HCT116 (cell line): ENCODE measurements around the gene EYA4. TPM values are rescaled to one million over a fixed set of nuclear protein-coding genes. Genes with fewer than 3 reads are reported as not detected.

Experiments
- ATAC-seq: fragments of 200-7000 bp; cut with Tn5 transposase; 2 replicates; pipeline ENCODE4 v1.9.1; 2020; ENCODE audit warnings: mild to moderate bottlenecking, moderate library complexity
- BruUV-seq: library from RNA; stranded (reverse); fragments of 400-500 nt; replicated peaks from 2 replicates; lab custom pipeline; 2021; lab: Mats Ljungman, UMichigan
- CTCF ChIA-PET: fragments of 300-600 bp; sonication (Branson Sonifier 250); formaldehyde crosslinking; loops from one replicate; lab custom pipeline; 2021; ENCODE audit warnings: antibody characterized with exemption; lab: Charles Lee
- POLR2A ChIA-PET: fragments of 300-600, 350-600 bp; sonication (Branson Sonifier 250); formaldehyde crosslinking; loops from one replicate; lab custom pipeline; 2021; ENCODE audit warnings: antibody characterized with exemption; lab: Charles Lee
- RAD21 ChIA-PET, 2 experiments: fragments of 300-600 bp; sonication (Branson Sonifier 250); formaldehyde crosslinking; loops; one replicate each; lab custom pipeline; 2023; ENCODE audit warnings: low total read pairs in 2 of 2; ENCODE audit not compliant: uncharacterized antibody in 2 of 2, unreplicated experiment in 2 of 2, low non-redundant PET in 1 of 2; lab: Charles Lee
- DNase-seq: peaks from one replicate; pipeline ENCODE4 v3.0.0-alpha.2; 2010; ENCODE audit warnings: low read depth, low spot score
- H2AFZ ChIP-seq: fragments of 200-600 bp; shearing (Covaris generic), sonication (generic); 2 replicates; pipeline ENCODE4 v1.6.1; 2017; ENCODE audit warnings: low read depth, mixed run types, mixed read lengths, antibody characterized with exemption, low read length; ENCODE audit not compliant: poor library complexity, severe bottlenecking
- H3K27ac ChIP-seq: 2 replicates; pipeline ENCODE4 v1.5.1; 2012; ENCODE audit warnings: low read depth, low read length
- H3K27me3 ChIP-seq: fragments of 200-600 bp; sonication (generic); 2 replicates; pipeline ENCODE4 v1.6.1; 2016; ENCODE audit warnings: mixed run types, low read length, mixed read lengths; ENCODE audit not compliant: insufficient read depth
- H3K36me3 ChIP-seq, 2 experiments: fragments of 200-500 bp in 1 of 2; fragments of 200-600 bp in 1 of 2; sonication (Bioruptor generic) in 1 of 2; sonication (generic) in 1 of 2; 2 replicates each; pipeline versions ENCODE4 v1.5.1 to v1.6.1; 2014 to 2016; ENCODE audit warnings: low read length in 2 of 2, inconsistent platforms in 1 of 2, mixed read lengths in 1 of 2, mixed run types in 1 of 2; ENCODE audit not compliant: insufficient read depth in 2 of 2, control insufficient read depth in 1 of 2
- H3K4me1 ChIP-seq, 2 experiments: fragments of 200-600 bp in 1 of 2; sonication (generic) in 1 of 2; 2 replicates each; pipeline versions ENCODE4 v1.5.1 to v1.6.1; 2012 to 2017; ENCODE audit warnings: low read length in 2 of 2, inconsistent platforms in 1 of 2, mild to moderate bottlenecking in 1 of 2, mixed read lengths in 1 of 2, mixed run types in 1 of 2, moderate library complexity in 1 of 2; ENCODE audit not compliant: insufficient read depth in 2 of 2, control insufficient read depth in 1 of 2
- H3K4me2 ChIP-seq: fragments of 200-600 bp; sonication (generic); 2 replicates; pipeline ENCODE4 v1.6.1; 2017; ENCODE audit warnings: mixed run types, low read length, mixed read lengths
- H3K4me3 ChIP-seq, 2 experiments: fragments of 200-600 bp in 1 of 2; sonication (generic) in 1 of 2; replicated peaks in 1 of 2; 2 replicates each; pipeline ENCODE4 v1.5.1; 2011 to 2016; ENCODE audit warnings: low read length in 2 of 2, control low read depth in 1 of 2, low read depth in 1 of 2, mild to moderate bottlenecking in 1 of 2, mixed read lengths in 1 of 2, mixed run types in 1 of 2
- H3K79me2 ChIP-seq: fragments of 200-600 bp; sonication (generic); 2 replicates; pipeline ENCODE4 v1.6.1; 2017; ENCODE audit warnings: mild to moderate bottlenecking, mixed run types, low read length, moderate library complexity, mixed read lengths; ENCODE audit not compliant: insufficient read depth
- H3K9ac ChIP-seq: fragments of 200-600 bp; sonication (generic); 2 replicates; pipeline ENCODE4 v1.6.1; 2016; ENCODE audit warnings: low read length, mixed read lengths
- H3K9me2 ChIP-seq: fragments of 200-600 bp; sonication (generic), shearing (Covaris generic); 2 replicates; pipeline ENCODE4 v1.6.1; 2017; ENCODE audit warnings: mixed run types, mild to moderate bottlenecking, moderate library complexity; ENCODE audit not compliant: insufficient read depth
- H3K9me3 ChIP-seq, 2 experiments: fragments of 200-500 bp in 1 of 2; fragments of 200-600 bp in 1 of 2; sonication (Bioruptor generic) in 1 of 2; sonication (generic) in 1 of 2; 2 replicates each; pipeline ENCODE4 v1.6.1; 2014 to 2017; ENCODE audit warnings: low read length in 2 of 2, mixed read lengths in 2 of 2, inconsistent platforms in 1 of 2, low read depth in 1 of 2, mild to moderate bottlenecking in 1 of 2, mixed run types in 1 of 2, moderate library complexity in 1 of 2; ENCODE audit not compliant: control insufficient read depth in 1 of 2, insufficient read depth in 1 of 2
- H4K20me1 ChIP-seq: fragments of 200-600 bp; sonication (generic), shearing (Covaris generic); 2 replicates; pipeline ENCODE4 v1.6.1; 2017; ENCODE audit warnings: mixed run types, mild to moderate bottlenecking, moderate library complexity; ENCODE audit not compliant: insufficient read depth
- CEBPB ChIP-seq: IDR thresholded peaks from 2 replicates; pipeline ENCODE4 v1.6.1; 2012; ENCODE audit warnings: low read depth
- EGR1 ChIP-seq: IDR thresholded peaks from 2 replicates; pipeline ENCODE4 v1.6.1; 2012; ENCODE audit warnings: low read depth
- ELF1 ChIP-seq: IDR thresholded peaks from 2 replicates; pipeline ENCODE4 v1.6.1; 2012; ENCODE audit warnings: low read depth, borderline replicate concordance
- EZH2 ChIP-seq: fragments of 200-600 bp; sonication (generic); IDR thresholded peaks from 2 replicates; pipeline ENCODE4 v1.6.1; 2017; ENCODE audit warnings: antibody characterized with exemption, mixed run types
- EZH2phosphoT487 ChIP-seq: fragments of 200-600 bp; IDR thresholded peaks from 2 replicates; pipeline ENCODE4 v1.6.1; 2018; ENCODE audit warnings: antibody characterized with exemption, borderline replicate concordance
- FOSL1 ChIP-seq: IDR thresholded peaks from 2 replicates; pipeline ENCODE4 v1.6.1; 2012; ENCODE audit warnings: low read depth
- JUND ChIP-seq: IDR thresholded peaks from 2 replicates; pipeline ENCODE4 v1.6.1; 2012
- POLR2A ChIP-seq: IDR thresholded peaks from 2 replicates; pipeline ENCODE4 v1.7.0; 2011; ENCODE audit warnings: borderline replicate concordance; ENCODE audit not compliant: insufficient read depth, insufficient read length; ENCODE audit errors: extremely low read depth
- RAD21 ChIP-seq: IDR thresholded peaks from 2 replicates; pipeline ENCODE4 v1.6.1; 2012; ENCODE audit warnings: low read depth, mild to moderate bottlenecking
- SP1 ChIP-seq: IDR thresholded peaks from 2 replicates; pipeline ENCODE4 v1.6.1; 2012; ENCODE audit warnings: low read depth
- SRF ChIP-seq: IDR thresholded peaks from 2 replicates; pipeline ENCODE4 v1.6.1; 2012; ENCODE audit warnings: low read depth
- YY1 ChIP-seq: IDR thresholded peaks from 2 replicates; pipeline ENCODE4 v1.6.1; 2011; ENCODE audit warnings: low read length, low read depth, moderate library complexity, mild to moderate bottlenecking; ENCODE audit not compliant: insufficient replicate concordance; ENCODE audit errors: extremely low read depth
- ZFX ChIP-seq: fragments of 450-650 bp; IDR thresholded peaks from 2 replicates; pipeline ENCODE4 v1.6.1; 2017
- ZNF274 ChIP-seq: fragments of 200-500 bp; sonication (Bioruptor generic); IDR thresholded peaks from 2 replicates; pipeline ENCODE4 v1.6.1; 2014; ENCODE audit warnings: mild to moderate bottlenecking, low read depth, low read length, inconsistent platforms
- intact Hi-C: fragments of 100-400 bp; cut with micrococcal nuclease; formaldehyde crosslinking; loops from 2 replicates; pipeline ENCODE4 v1.10.0; 2022
- total RNA-seq: library from RNA; stranded (reverse); gene quantifications from one replicate; pipeline ENCODE4 v1.2.1, GENCODE V29; 2021; ENCODE audit not compliant: unreplicated experiment
- TF ChIP-seq, protein P1 (sequence below): IDR thresholded peaks from 2 replicates; pipeline ENCODE4 v1.6.1; 2012
- TF ChIP-seq, protein P2 (sequence below): IDR thresholded peaks from 2 replicates; pipeline ENCODE4 v1.6.1; 2011; ENCODE audit warnings: mild to moderate bottlenecking, low read length, moderate library complexity; ENCODE audit not compliant: insufficient replicate concordance; ENCODE audit errors: extremely low read depth
- TF ChIP-seq, protein P3 (sequence below): IDR thresholded peaks from 2 replicates; pipeline ENCODE4 v1.6.1; 2012
- TF ChIP-seq, protein P4 (sequence below), 3 experiments: fragments of 200-600 bp in 1 of 3; sonication (generic) in 1 of 3; IDR thresholded peaks in 2 of 3; conservative IDR thresholded peaks in 1 of 3; 2 replicates each; pipeline ENCODE4 v1.5.1; 2012 to 2017; ENCODE audit warnings: low read depth in 2 of 3, low read length in 2 of 3, antibody characterized with exemption in 1 of 3, borderline replicate concordance in 1 of 3, control low read depth in 1 of 3, mild to moderate bottlenecking in 1 of 3, mixed read lengths in 1 of 3, mixed run types in 1 of 3, moderate library complexity in 1 of 3; ENCODE audit not compliant: insufficient read depth in 1 of 3
- TF ChIP-seq, protein P5 (sequence below): IDR thresholded peaks from 2 replicates; pipeline ENCODE4 v1.6.1; 2012; ENCODE audit warnings: low read depth

The EYA4 gene
- total RNA-seq, 1 experiment from 2014 or later, result not detected

DNA sequence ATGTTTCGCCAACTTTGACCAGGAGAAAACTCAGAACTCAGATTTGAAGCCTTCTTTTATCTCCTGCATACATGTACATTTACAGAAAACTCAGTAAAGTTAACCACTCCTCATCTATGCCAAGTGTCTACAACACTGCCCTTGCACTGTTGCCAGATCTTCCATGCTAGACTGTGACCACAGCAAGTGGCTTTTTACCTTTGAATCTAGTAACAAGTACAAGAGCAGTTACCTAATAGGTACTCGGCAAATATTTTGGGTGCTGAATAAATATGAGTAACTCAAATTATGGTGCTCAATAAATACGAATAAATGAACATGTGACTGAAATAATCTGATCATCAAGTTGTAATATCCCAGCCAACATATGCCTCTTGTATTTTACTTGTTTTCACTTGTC is 184.9 kb downstream of the EYA4 start:
- POLR2A ChIA-PET, result no interaction called here
- H3K4me2 ChIP-seq, result no peak overlapping the region
- no peak overlapping the region for H3K9ac ChIP-seq
- no TSS peak for BruUV-seq
- H3K36me3 ChIP-seq, result no peaks in the 10 kb centered on the region
- intact Hi-C loops, result no loop called here
- no peaks in the 10 kb centered on the region for H3K79me2 ChIP-seq
- H2AFZ ChIP-seq, result no peak overlapping the region
- no peaks in the 10 kb centered on the region for H3K4me1 ChIP-seq
- no peak overlapping the region for H3K4me3 ChIP-seq
- H3K27ac ChIP-seq, result no peak overlapping the region
- peaks cover 7% of the 10 kb centered on the region; the same call in 1 of the 2 replicates for H3K27me3 ChIP-seq
- ATAC-seq (no peak), DNase-seq (no peak)
- RAD21 ChIA-PET, result no interaction called here
- CTCF ChIA-PET, result no interaction called here
- no peaks in the 10 kb centered on the region for H4K20me1 ChIP-seq
- H3K9me2 ChIP-seq, result no peaks in the 10 kb centered on the region
- no peak for TF ChIP-seq RAD21
- TF ChIP-seq, protein P1, sequence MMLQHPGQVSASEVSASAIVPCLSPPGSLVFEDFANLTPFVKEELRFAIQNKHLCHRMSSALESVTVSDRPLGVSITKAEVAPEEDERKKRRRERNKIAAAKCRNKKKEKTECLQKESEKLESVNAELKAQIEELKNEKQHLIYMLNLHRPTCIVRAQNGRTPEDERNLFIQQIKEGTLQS, result no peak
- TF ChIP-seq, protein P2, sequence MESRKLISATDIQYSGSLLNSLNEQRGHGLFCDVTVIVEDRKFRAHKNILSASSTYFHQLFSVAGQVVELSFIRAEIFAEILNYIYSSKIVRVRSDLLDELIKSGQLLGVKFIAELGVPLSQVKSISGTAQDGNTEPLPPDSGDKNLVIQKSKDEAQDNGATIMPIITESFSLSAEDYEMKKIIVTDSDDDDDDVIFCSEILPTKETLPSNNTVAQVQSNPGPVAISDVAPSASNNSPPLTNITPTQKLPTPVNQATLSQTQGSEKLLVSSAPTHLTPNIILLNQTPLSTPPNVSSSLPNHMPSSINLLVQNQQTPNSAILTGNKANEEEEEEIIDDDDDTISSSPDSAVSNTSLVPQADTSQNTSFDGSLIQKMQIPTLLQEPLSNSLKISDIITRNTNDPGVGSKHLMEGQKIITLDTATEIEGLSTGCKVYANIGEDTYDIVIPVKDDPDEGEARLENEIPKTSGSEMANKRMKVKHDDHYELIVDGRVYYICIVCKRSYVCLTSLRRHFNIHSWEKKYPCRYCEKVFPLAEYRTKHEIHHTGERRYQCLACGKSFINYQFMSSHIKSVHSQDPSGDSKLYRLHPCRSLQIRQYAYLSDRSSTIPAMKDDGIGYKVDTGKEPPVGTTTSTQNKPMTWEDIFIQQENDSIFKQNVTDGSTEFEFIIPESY, result no peak
- TF ChIP-seq JUND, result no peak
- no peak for TF ChIP-seq POLR2A
- TF ChIP-seq FOSL1, result no peak
- no peak for TF ChIP-seq EZH2
- TF ChIP-seq, protein P3, sequence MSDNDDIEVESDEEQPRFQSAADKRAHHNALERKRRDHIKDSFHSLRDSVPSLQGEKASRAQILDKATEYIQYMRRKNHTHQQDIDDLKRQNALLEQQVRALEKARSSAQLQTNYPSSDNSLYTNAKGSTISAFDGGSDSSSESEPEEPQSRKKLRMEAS, result no peak
- no peak for TF ChIP-seq EZH2phosphoT487
- TF ChIP-seq SP1, result no peak
- no peak for TF ChIP-seq ELF1
- TF ChIP-seq CEBPB, result no peak
- no peak for TF ChIP-seq YY1
- TF ChIP-seq ZNF274, result no peak
- no peak for TF ChIP-seq ZFX
- TF ChIP-seq, protein P4, sequence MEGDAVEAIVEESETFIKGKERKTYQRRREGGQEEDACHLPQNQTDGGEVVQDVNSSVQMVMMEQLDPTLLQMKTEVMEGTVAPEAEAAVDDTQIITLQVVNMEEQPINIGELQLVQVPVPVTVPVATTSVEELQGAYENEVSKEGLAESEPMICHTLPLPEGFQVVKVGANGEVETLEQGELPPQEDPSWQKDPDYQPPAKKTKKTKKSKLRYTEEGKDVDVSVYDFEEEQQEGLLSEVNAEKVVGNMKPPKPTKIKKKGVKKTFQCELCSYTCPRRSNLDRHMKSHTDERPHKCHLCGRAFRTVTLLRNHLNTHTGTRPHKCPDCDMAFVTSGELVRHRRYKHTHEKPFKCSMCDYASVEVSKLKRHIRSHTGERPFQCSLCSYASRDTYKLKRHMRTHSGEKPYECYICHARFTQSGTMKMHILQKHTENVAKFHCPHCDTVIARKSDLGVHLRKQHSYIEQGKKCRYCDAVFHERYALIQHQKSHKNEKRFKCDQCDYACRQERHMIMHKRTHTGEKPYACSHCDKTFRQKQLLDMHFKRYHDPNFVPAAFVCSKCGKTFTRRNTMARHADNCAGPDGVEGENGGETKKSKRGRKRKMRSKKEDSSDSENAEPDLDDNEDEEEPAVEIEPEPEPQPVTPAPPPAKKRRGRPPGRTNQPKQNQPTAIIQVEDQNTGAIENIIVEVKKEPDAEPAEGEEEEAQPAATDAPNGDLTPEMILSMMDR (IDR thresholded peaks at IDR 0.05 in 2 of 3, conservative IDR thresholded peaks at IDR 0.05 in 1 of 3; ENCODE audit: borderline replicate concordance in 1 of 3, insufficient read depth in 1 of 3, low read depth in 2 of 3, low read length in 2 of 3), result no peak
- TF ChIP-seq, protein P5, sequence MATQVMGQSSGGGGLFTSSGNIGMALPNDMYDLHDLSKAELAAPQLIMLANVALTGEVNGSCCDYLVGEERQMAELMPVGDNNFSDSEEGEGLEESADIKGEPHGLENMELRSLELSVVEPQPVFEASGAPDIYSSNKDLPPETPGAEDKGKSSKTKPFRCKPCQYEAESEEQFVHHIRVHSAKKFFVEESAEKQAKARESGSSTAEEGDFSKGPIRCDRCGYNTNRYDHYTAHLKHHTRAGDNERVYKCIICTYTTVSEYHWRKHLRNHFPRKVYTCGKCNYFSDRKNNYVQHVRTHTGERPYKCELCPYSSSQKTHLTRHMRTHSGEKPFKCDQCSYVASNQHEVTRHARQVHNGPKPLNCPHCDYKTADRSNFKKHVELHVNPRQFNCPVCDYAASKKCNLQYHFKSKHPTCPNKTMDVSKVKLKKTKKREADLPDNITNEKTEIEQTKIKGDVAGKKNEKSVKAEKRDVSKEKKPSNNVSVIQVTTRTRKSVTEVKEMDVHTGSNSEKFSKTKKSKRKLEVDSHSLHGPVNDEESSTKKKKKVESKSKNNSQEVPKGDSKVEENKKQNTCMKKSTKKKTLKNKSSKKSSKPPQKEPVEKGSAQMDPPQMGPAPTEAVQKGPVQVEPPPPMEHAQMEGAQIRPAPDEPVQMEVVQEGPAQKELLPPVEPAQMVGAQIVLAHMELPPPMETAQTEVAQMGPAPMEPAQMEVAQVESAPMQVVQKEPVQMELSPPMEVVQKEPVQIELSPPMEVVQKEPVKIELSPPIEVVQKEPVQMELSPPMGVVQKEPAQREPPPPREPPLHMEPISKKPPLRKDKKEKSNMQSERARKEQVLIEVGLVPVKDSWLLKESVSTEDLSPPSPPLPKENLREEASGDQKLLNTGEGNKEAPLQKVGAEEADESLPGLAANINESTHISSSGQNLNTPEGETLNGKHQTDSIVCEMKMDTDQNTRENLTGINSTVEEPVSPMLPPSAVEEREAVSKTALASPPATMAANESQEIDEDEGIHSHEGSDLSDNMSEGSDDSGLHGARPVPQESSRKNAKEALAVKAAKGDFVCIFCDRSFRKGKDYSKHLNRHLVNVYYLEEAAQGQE, result no peak
- TF ChIP-seq EGR1, result no peak
- no peak for TF ChIP-seq SRF
- H3K9me3 ChIP-seq, result no peaks in the 10 kb centered on the region
